ENCODE measurements around the gene SLC25A22.

SLC25A22 gene

DNA sequence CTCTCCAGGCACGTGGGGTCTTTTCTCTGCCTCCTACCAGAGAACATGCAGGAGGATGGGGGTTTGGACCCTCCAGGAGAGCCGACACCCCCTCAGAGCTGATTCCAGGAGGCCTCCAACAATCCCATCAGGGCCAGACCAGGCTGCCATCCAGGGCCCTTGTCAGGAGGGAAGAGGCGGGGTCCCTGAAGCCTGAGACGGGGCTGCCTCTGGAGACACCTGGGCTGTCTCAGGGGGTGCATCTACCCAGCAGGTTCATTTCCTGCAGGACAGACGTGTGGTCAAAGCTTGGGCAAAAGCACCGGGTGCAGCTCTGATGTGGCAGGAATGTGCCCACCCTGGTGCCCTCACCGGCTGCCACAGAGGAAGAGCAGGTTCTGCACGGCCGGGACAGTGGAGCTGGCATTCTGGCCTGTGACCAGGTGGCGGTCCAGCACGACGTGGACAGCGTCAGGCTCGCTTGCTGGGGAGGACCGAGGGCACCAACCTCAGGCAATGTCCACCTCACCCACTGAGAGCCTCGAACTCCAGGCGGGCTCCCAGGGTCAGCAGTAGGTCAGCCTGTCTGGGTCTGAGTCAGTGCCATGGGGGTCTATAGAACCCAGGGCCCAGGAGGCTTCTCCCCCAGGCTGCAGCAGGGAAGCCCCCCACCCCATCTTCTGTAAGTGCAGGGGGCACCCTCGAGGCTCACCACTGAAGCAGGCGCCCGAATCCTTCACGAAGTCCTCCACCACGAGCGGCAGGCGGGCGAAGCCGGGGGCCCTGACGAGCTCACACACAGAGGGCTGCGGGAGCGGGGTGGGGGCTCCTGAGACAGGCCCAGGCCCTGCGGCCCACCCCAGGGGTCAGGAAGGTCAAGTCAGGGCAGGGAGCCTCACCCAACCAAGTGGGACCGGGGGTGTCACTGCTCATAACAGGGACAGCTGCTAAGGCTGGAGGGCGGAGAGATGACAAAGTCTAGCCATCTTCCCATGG, 27.2 kb downstream of the SLC25A22 start:
- DNase-seq, result no peak

DNA sequence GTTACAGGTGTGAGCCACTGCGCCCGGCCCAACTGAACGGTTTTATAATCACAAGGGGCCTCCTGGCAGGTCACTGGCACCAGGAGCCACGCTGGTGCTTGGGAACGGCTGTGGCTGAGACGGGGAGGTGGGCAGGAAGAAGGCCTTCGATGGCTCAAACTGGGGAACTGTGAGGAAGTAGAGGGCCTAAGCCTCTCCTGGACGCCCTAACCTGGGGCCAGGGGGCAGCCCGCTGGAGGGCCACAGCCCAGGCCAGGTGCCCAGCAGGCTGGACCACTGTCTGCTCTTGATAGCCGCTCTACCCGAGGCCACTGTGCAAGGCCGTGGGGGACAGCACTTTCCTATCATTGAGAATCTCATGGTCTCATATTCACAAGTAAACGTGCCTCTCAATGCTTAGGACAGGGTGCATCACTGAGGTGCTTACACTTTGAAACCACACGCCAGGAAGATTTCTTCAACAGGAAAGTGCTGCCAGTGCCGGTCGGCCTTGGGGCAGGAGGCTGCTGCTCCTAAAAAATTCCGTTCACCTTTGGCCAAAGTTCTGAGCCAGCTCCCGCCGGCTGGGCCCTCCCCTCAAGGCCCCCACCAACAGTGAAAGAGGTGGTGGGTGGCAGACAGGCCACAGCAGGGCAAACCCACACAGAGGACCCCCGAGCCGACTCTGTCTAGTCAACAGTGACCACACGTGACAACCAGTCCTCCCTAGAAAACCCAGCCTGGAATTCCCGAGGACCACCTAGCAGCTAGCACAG, 28.0 kb downstream of the SLC25A22 start:
- DNase-seq, result no peak

DNA sequence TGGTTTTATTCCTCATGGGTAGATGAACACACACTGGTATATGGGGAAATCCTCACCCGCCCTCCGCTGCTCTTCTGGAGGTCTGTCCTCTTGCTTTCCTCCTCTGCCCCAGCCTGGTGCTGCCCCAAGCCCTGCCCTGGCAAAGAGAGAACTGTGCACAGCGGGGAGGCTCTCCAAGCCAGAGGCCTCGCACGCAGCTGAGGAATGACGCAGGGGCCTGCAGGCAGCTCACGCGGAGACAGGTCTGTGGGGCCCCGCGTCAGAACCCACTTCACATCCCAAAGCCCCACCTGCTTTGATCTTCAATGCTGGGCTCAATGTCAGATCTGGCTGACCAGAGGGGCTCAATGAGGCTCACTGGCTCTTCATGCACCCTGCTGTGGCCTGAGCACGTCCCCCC, 30.8 kb downstream of the SLC25A22 start:
- DNase-seq, result no peak

- DNase-seq, result no peak
These were observed 31.2 kb downstream of the SLC25A22 start for GRCh38 chr11:766936-767210.

DNA sequence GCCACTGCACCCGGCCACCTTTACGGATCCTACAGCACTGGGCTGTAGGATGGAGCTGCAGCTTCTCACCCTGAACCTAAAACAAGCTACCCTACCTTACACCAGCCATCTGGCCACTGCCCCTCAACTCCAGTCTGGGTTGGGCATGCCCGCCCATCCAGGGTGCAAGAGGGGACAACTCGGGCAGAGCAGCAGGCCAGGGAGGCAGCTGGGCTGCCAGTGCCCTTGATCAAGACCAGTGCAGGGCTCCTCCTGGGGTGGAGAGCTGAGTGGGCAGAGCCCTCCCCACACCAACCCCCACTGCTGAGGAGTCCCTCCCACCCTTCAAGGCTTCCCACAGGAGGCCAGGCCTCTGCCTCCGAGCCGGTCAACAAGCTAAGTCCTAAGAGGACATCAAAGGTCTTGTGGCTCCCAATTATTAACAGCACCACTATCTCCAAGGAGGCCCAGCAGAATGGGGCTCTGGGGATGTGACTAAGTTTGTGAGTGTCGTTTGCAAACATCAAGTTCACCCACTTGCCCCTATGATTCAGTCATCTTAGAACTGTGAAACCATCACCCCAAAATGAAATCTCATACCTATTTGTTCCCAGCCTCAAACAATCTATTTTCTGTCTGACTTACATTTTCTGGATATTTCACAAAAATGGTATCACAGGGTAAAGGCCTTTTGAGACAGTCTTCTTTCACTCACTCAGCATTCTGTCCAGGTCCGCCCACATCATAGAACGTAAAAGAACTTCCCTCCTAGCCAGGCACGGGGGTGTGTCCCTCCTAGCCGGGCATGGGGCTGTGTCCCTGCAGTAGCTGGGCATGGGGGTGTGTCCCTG, 31.8 kb downstream of the SLC25A22 start:
- no peak for DNase-seq

- no peak for DNase-seq
These were observed 32.3 kb downstream of the SLC25A22 start for GRCh38 chr11:765802-766091.

GRCh38 chr11:765025-765801, 32.9 kb downstream of the SLC25A22 start:
- DNase-seq, result no peak

- no peak for DNase-seq
These were observed 33.6 kb downstream of the SLC25A22 start for GRCh38 chr11:764322-765024.

- no peak for DNase-seq
These were observed 34.3 kb downstream of the SLC25A22 start for GRCh38 chr11:763549-764321.

DNA sequence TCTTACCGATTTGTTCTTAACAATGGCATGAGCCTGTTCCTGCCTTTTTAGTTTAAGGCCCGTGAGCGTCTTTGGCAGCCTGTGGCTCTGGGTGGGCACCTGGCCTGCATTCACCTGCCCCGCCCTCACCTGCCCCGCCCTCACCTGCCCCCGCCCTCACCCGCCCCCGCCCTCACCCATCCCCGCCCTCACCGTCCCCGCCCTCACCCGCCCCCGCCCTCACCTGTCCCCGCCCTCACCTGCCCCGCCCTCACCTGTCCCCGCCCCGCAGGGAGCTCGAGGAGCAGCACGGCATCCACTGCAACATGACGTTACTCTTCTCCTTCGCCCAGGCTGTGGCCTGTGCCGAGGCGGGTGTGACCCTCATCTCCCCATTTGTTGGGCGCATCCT, 35.0 kb downstream of the SLC25A22 start:
- no peak for DNase-seq

DNA sequence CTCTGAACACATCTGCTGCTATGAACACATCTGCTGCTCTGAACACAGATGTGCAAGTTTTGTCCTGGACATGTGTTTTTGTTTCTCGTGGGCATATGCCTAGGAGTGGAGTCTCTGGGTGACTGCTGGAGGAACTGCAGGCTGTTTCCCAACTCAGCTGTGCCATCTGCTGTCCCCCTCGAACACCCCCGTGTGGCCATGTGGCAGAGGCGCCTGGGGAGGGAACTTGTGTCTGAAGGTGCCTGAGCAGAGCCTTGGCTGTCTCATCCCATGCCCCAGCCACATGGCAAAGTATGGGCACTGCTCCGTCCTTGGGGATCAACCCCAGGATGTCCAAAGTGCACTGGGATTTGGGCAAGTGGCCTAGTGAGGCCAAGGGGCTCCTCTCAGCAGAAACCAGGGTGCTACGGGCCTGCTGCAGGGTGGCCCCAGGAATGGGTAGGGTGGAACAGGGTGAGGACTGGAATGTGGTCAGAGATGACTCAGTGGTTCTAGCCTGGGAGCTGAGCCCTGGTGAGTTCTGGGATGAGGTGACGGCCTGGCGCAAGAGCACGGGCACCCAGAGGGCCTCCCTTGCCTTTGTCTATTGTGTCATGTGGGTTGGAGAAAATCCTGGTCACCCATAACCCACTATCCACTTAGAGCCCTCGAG, 35.5 kb downstream of the SLC25A22 start:
- no peak for DNase-seq

DNA sequence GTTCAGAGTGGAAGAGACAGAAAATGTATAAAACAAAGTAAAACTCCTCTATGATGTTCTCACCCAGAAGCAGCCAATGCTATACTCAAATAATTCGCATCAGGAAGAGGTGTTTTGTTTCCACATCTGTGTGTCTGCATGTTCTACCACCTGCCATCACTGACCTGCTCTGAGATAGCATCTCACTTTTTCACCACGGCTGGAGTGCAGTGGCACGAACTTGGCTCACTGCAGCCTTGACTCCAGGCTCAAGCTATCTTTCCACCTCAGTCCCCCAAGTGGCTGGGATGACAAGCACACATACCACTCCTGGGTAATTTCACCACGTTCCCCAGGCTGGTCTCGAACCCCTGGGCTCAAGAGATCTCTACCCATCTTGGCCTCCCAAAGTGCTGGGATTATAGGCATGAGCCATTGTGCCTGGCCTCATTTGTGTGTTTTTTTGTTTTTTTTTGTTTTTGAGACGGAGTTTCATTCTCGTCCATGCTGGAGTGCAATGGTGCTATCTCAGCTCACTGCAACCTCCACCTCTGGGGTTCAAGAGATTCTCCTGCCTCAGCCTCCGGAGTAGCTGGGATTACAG, 36.5 kb downstream of the SLC25A22 start:
- no peak for DNase-seq

- no peak for DNase-seq
These were observed 37.8 kb downstream of the SLC25A22 start for GRCh38 chr11:760236-760635.

DNA sequence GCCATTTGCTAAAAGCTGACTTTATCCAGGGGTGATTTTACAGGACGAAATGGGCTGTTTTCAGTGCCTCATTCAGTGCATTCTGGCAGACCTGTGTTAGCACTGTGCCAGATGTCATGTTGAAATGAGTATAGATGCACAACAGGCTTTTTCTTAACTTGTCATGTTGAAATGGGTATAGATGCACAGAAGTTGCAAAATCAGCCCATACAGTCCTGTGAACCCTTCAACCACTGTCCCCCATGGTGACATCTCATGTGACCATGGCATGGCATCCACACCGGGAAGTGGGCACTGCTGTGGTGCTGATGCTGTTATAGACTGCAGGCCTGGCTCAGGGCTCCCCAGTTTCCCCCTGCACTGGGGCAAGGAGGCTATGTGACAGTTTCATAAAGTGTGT, 48.4 kb downstream of the SLC25A22 start:
- DNase-seq, result no peak

GRCh38 chr11:748007-748359, 50.1 kb downstream of the SLC25A22 start:
- no peak for DNase-seq

GRCh38 chr11:747158-748006, 50.7 kb downstream of the SLC25A22 start, which contains the start of gene TALDO1:
TSS of gene TALDO1 (plus strand) at chr11:747464. CDS start at chr11:747482, 18 bp downstream.
- peak; percentile 51 for DNase-seq

DNA sequence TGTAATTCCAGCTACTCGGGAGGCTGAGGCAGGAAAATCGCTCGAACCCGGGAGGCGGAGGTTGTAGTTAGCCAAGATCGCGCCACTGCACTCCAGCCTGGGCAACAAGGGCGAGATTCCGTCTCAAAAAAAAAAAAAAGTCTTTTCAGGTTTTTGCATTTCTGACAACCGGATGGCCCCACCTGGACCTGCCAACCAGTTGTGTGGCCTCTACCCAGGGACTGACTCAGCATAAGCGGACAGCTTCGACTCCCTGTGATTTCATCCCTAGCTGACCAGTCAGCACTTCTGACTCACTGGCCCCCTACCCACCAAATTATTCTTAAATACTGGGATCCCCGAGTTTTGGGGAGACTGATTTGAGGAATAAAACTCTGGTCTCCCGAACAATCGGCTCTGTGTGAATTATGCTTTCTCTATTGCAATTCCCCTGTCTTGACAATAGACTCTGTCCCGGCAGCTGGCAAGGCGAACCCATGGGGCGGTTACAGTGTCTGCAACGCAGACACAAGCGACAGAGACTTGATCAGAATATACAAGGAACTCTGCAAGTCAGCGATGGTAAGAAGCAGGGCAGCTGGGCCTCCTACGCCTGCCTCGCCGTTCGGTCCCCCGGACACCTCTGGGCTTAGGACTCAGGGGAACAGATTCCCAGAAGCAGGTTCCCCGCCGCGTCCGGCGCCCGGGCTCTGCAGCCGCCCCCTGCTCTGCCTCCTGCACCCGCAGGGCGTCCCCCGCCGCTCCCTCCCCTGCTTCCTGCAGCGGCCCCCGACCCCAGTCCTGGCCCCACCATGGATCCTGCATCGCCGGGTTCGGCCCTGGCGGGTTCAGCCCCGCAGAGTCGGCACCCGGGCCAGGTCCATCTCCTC, 51.6 kb downstream of the SLC25A22 start:
- DNase-seq, result no peak

DNA sequence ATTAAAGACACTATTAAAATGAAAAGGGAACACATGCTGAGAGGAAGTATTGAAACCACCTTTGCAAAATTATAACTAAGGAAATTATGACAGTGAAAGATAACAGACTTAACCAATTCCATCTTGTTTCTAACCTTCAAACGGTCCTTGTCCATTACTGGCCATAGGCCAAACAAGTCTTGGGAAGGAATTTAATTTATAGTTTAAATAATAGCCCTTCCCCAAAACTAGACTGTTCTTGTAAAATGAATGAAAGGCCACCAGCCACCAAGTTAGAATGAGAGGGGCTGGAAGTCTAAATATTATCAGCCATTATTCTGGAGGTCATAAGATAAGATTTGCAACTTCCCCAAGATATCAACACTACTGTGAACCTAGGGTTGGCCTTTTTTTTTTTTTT, 52.7 kb downstream of the SLC25A22 start:
- DNase-seq, result no peak

All from cortex of kidney (tissue), 1 donor.